GM12891 (cell line): ENCODE data around the gene KLK14.

Source experiments
- PAX5 ChIP-seq: IDR thresholded peaks from 2 replicates; pipeline ENCODE4 v1.6.1; 2011; ENCODE audit warnings: low read length, moderate library complexity, mild to moderate bottlenecking; ENCODE audit not compliant: insufficient read depth, severe bottlenecking
- POLR2A ChIP-seq: IDR thresholded peaks from 2 replicates; pipeline ENCODE4 v1.6.1; 2011; ENCODE audit warnings: low read depth, low read length, control low read depth
- POLR2AphosphoS5 ChIP-seq: IDR thresholded peaks from 2 replicates; pipeline ENCODE4 v1.6.1; 2011; ENCODE audit warnings: low read depth, low read length, control low read depth
- TAF1 ChIP-seq: IDR thresholded peaks from 2 replicates; pipeline ENCODE4 v1.6.1; 2011; ENCODE audit warnings: low read depth, low read length, control low read depth

GRCh38 chr19:51083181-51083580 lies 494 bp upstream of the KLK14 start:
- TF ChIP-seq POLR2A = no peak
- TF ChIP-seq POLR2AphosphoS5 = no peak
- TF ChIP-seq TAF1 = no peak
- no peak for TF ChIP-seq PAX5
